A673 (cell line): Measurements from ENCODE around the gene LRRC2.

ENCODE experiments used
- EZH2 ChIP-seq: fragments of 200-600 bp; sonication (generic); IDR thresholded peaks from 2 replicates; pipeline ENCODE4 v1.6.1; 2017; ENCODE audit warnings: borderline replicate concordance, low read depth, mild to moderate bottlenecking, mixed read lengths, antibody characterized with exemption, low read length; ENCODE audit not compliant: poor library complexity, severe bottlenecking
- TF ChIP-seq, protein P1 (sequence below): fragments of 300-800, 200-600 bp; sonication (generic); conservative IDR thresholded peaks from 2 replicates; pipeline ENCODE4 v1.5.1; 2017; ENCODE audit warnings: low read depth, mild to moderate bottlenecking, antibody characterized with exemption, low read length, moderate library complexity, mixed read lengths

DNA sequence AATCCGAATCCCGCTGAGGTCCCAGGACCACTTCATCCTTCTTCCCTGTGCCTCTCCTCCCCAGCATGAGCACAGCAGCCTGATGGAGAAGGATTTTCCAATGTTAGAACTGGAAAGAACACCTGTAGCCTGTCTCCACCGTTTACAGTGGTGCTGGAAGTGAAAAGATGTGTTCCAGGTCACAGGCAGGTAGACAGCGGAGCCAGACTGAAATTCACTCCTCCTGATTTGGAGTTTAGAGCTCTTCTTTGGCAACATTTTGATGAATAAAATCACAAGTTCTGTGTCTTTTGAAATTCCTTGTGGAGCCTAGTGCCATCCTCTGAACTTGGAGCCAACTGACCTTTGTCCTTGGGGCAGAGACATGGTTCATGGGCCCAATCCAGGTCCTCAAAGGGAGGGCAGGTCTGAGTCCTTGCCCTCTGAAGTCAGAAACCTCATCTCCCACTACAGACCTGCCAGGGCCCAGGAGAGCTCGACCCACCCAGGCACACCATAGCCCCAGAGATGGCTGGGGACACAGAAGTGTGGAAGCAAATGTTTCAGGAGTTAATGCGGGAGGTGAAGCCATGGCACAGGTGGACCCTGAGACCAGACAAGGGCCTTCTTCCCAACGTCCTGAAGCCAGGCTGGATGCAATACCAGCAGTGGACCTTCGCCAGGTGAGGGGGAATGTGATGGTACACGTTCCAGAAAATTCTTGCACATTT is 68.4 kb downstream of the LRRC2 start, which contains the start of gene RTP3:
- TF ChIP-seq, protein P1, sequence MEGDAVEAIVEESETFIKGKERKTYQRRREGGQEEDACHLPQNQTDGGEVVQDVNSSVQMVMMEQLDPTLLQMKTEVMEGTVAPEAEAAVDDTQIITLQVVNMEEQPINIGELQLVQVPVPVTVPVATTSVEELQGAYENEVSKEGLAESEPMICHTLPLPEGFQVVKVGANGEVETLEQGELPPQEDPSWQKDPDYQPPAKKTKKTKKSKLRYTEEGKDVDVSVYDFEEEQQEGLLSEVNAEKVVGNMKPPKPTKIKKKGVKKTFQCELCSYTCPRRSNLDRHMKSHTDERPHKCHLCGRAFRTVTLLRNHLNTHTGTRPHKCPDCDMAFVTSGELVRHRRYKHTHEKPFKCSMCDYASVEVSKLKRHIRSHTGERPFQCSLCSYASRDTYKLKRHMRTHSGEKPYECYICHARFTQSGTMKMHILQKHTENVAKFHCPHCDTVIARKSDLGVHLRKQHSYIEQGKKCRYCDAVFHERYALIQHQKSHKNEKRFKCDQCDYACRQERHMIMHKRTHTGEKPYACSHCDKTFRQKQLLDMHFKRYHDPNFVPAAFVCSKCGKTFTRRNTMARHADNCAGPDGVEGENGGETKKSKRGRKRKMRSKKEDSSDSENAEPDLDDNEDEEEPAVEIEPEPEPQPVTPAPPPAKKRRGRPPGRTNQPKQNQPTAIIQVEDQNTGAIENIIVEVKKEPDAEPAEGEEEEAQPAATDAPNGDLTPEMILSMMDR, result no peak
- TF ChIP-seq EZH2, result no peak
